Suprapubic skin (tissue), 4 donors: ENCODE data around the gene CD109. TPM values are rescaled to one million over a fixed set of nuclear protein-coding genes. Genes with fewer than 3 reads are reported as not detected.

ENCODE experiments used
- DNase-seq, 2 donors: peaks; one replicate each; pipeline ENCODE4 v3.0.0-alpha.2; 2019; ENCODE audit warnings: low spot score in 2 of 2
- H3K27ac ChIP-seq: fragments of 200-600 bp; sonication (generic); one replicate; pipeline ENCODE4 v1.5.1; 2019
- H3K27me3 ChIP-seq: fragments of 200-600 bp; sonication (generic); one replicate; pipeline ENCODE4 v1.5.1; 2019
- H3K36me3 ChIP-seq: fragments of 200-600 bp; sonication (generic); one replicate; pipeline ENCODE4 v1.5.1; 2019
- H3K4me1 ChIP-seq: fragments of 200-600 bp; sonication (generic); one replicate; pipeline ENCODE4 v1.5.1; 2019
- H3K4me3 ChIP-seq: fragments of 200-600 bp; sonication (generic); one replicate; pipeline ENCODE4 v1.5.1; 2019; ENCODE audit warnings: mild to moderate bottlenecking
- H3K9me3 ChIP-seq: fragments of 200-600 bp; sonication (generic); one replicate; pipeline ENCODE4 v1.5.1; 2019
- CTCF ChIP-seq, 2 donors: fragments of 200-600 bp in 1 of 2; fragments of 450-650 bp in 1 of 2; sonication (generic) in 1 of 2; IDR thresholded peaks; one replicate each; pipeline ENCODE4 v1.5.1; 2016 to 2019; ENCODE audit warnings: antibody characterized with exemption in 2 of 2, mild to moderate bottlenecking in 1 of 2, moderate library complexity in 1 of 2
- EP300 ChIP-seq: sonication (generic); formaldehyde crosslinking; IDR thresholded peaks from one replicate; pipeline ENCODE4 v1.6.1; 2017; ENCODE audit warnings: antibody characterized with exemption
- POLR2A ChIP-seq, 2 donors: fragments of 450-650 bp; IDR thresholded peaks; one replicate each; pipeline ENCODE4 v1.6.1; 2017; ENCODE audit warnings: antibody characterized with exemption in 2 of 2, mild to moderate bottlenecking in 2 of 2, moderate library complexity in 2 of 2
- POLR2AphosphoS5 ChIP-seq, 3 donors: sonication (generic); formaldehyde crosslinking; IDR thresholded peaks; one replicate each; pipeline ENCODE4 v1.6.1; 2017; ENCODE audit warnings: antibody characterized with exemption in 3 of 3
- WGBS: methylation state at CpG from one replicate; pipeline ENCODE4 v1.1.5; 2018; 5-methylcytosine and 5-hydroxymethylcytosine counted together
- total RNA-seq, 4 donors: library from RNA; depleted of rRNA; stranded (reverse); fragments of >200 nt; gene quantifications; one replicate each; pipeline ENCODE4 v1.1.0, GENCODE V29; 2016

Gene CD109
- total RNA-seq, 4 donors from 2014 or later: 27.5 to 48.2 (median 43.1) TPM

GRCh38 chr6:73665686-73666319, 30.2 kb upstream of the CD109 start:
- Histone ChIP-seq H3K9me3 (no peaks in the 10 kb centered on the region), H3K4me1 (no peaks in the 10 kb centered on the region), H3K36me3 (no peaks in the 10 kb centered on the region), H3K4me3 (no peak overlapping the region), H3K27ac (no peak overlapping the region), H3K27me3 (no peaks in the 10 kb centered on the region)
- no peak for DNase-seq
- 81% methylated on average over 3 of the region's 3 CpGs for WGBS
- TF ChIP-seq CTCF (IDR thresholded peaks at IDR 0.05): no peak
- no peak for TF ChIP-seq POLR2A (IDR thresholded peaks at IDR 0.05)

- no peaks in the 10 kb centered on the region for H3K27me3 ChIP-seq
- H3K4me3 ChIP-seq: no peak overlapping the region
- DNase-seq: no peak
- TF ChIP-seq POLR2A (IDR thresholded peaks at IDR 0.05): no peak
- no peak for TF ChIP-seq EP300
- no peak for TF ChIP-seq POLR2AphosphoS5 (IDR thresholded peaks at IDR 0.05)
- TF ChIP-seq CTCF (IDR thresholded peaks at IDR 0.05): no peak
- H3K9me3 ChIP-seq: no peaks in the 10 kb centered on the region
- H3K27ac ChIP-seq: no peak overlapping the region
- no peaks in the 10 kb centered on the region for H3K4me1 ChIP-seq
- H3K36me3 ChIP-seq: no peaks in the 10 kb centered on the region
- WGBS: 71% methylated on average over 2 of the region's 2 CpGs
These were observed 29.6 kb upstream of the CD109 start for GRCh38 chr6:73666393-73666792.

- H3K9me3 ChIP-seq: no peaks in the 10 kb centered on the region
- H3K36me3 ChIP-seq: no peaks in the 10 kb centered on the region
- TF ChIP-seq POLR2A (IDR thresholded peaks at IDR 0.05): no peak
- TF ChIP-seq CTCF (IDR thresholded peaks at IDR 0.05): no peak
- no peak for TF ChIP-seq EP300
- TF ChIP-seq POLR2AphosphoS5 (IDR thresholded peaks at IDR 0.05): no peak
- 67% methylated on average over 1 of the region's 1 CpG for WGBS
- H3K4me3 ChIP-seq: no peak overlapping the region
- no peaks in the 10 kb centered on the region for H3K4me1 ChIP-seq
- no peak overlapping the region for H3K27ac ChIP-seq
- H3K27me3 ChIP-seq: no peaks in the 10 kb centered on the region
- DNase-seq: no peak
These were observed 28.2 kb upstream of the CD109 start for GRCh38 chr6:73667798-73668197.

GRCh38 chr6:73669005-73669404, 27.0 kb upstream of the CD109 start:
- no peaks in the 10 kb centered on the region for H3K36me3 ChIP-seq
- H3K4me1 ChIP-seq: no peaks in the 10 kb centered on the region
- no peak overlapping the region for H3K27ac ChIP-seq
- no peak for TF ChIP-seq CTCF (IDR thresholded peaks at IDR 0.05)
- no peak for TF ChIP-seq EP300
- TF ChIP-seq POLR2AphosphoS5 (IDR thresholded peaks at IDR 0.05): no peak
- no peak for TF ChIP-seq POLR2A (IDR thresholded peaks at IDR 0.05)
- 56% methylated on average over 1 of the region's 1 CpG for WGBS
- no peaks in the 10 kb centered on the region for H3K9me3 ChIP-seq
- no peak overlapping the region for H3K4me3 ChIP-seq
- no peak for DNase-seq
- no peaks in the 10 kb centered on the region for H3K27me3 ChIP-seq

- Histone ChIP-seq H3K27me3 (no peaks in the 10 kb centered on the region), H3K9me3 (no peaks in the 10 kb centered on the region), H3K4me1 (no peaks in the 10 kb centered on the region), H3K4me3 (no peak overlapping the region), H3K27ac (no peak overlapping the region), H3K36me3 (no peaks in the 10 kb centered on the region)
- no peak for DNase-seq
- no peak for TF ChIP-seq POLR2A (IDR thresholded peaks at IDR 0.05)
- TF ChIP-seq EP300: no peak
- TF ChIP-seq POLR2AphosphoS5 (IDR thresholded peaks at IDR 0.05): no peak
- no peak for TF ChIP-seq CTCF (IDR thresholded peaks at IDR 0.05)
- 83% methylated on average over 8 of the region's 8 CpGs for WGBS
These were observed 23.9 kb upstream of the CD109 start for GRCh38 chr6:73671911-73672685.
